Adipocyte (in vitro differentiated cells): ENCODE data around the gene CTDSPL.

Experiments
- DNase-seq: peaks from one replicate; pipeline ENCODE4 v3.0.0-alpha.2; 2015; ENCODE audit warnings: low read depth
- H3K27me3 ChIP-seq: replicated peaks from 2 replicates; pipeline ENCODE4 v1.7.0; 2013; ENCODE audit warnings: mild to moderate bottlenecking, low read length, moderate library complexity; ENCODE audit not compliant: control insufficient read depth, insufficient read depth
- H3K36me3 ChIP-seq: 2 replicates; pipeline ENCODE4 v1.7.0; 2013; ENCODE audit warnings: low read length, mild to moderate bottlenecking, moderate library complexity; ENCODE audit not compliant: control insufficient read depth, insufficient read depth, severe bottlenecking
- H3K4me1 ChIP-seq: 2 replicates; pipeline ENCODE4 v1.7.0; 2013; ENCODE audit warnings: mild to moderate bottlenecking, low read length, moderate library complexity; ENCODE audit not compliant: control insufficient read depth, insufficient read depth
- H3K4me3 ChIP-seq: 2 replicates; pipeline ENCODE4 v1.7.0; 2013; ENCODE audit warnings: mild to moderate bottlenecking, low read length, moderate library complexity
- H3K9ac ChIP-seq: 2 replicates; pipeline ENCODE4 v1.7.0; 2013; ENCODE audit warnings: mild to moderate bottlenecking, low read length, moderate library complexity
- H3K9me3 ChIP-seq: 2 replicates; pipeline ENCODE4 v1.7.0; 2013; ENCODE audit warnings: mild to moderate bottlenecking, low read length, moderate library complexity; ENCODE audit not compliant: control insufficient read depth

CTDSPL gene

DNA sequence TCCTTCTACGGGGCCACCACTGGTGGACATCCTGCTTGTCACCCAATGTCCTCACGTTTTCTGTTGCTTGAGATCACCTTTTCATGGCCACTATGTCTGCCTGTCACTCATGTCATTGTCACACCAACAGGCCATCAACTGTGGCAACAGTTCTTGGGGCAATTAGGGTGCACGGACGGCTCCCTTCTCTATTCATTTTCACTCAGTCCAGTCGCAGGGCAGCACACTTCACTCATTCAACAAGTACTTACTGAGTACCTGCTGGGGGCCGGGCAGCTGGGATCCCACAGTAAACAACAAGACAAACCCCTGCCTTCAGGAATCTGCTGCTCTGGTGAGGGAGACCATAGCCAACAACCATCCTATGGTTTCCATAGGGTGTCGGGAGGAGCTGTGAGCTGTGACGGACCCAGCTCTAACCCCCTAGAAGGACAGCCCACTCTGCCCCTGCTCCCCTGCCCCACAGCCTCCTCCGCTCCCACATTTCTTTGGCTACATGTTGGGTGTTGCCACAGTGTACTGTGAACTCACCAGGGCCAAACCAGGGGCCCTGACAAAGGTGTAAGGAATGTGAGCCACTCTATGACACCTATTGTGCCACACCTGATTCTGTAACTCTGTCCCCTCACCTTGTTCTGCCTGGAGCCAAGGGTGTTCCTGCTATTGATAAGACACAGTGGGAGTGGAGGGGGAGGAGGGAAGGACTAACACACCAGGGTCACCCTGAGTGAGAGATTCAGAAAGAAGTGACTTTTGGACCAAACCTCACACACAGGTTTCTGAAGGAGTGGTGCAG, 130.8 kb downstream of the CTDSPL start:
- peaks cover 9% of the 10 kb centered on the region for H3K4me1 ChIP-seq
- no peaks in the 10 kb centered on the region for H3K27me3 ChIP-seq
- DNase-seq = no peak

DNA sequence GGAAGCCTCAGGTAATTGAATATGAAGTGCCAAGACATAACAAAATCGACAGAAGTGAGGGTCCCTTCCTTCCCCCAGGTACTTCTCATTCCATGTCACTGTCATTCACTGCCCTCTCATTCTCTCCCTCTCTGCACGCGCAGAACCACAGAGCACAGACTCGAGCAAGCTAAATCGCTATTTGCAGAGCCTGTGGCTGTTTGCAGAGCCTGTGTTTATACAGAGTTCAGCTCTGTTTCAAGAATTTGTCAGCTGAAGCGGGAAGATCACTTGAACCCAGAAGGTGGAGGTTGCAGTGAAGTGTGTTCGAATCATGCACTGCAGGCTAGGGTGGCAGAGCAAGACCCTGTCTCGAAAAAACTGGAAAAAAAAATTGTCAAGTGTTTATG, 131.4 kb downstream of the CTDSPL start:
- no peak overlapping the region for H3K9ac ChIP-seq
- no peak for DNase-seq
- H3K36me3 ChIP-seq = no peaks in the 10 kb centered on the region
- H3K27me3 ChIP-seq = no peaks in the 10 kb centered on the region
- H3K9me3 ChIP-seq = no peaks in the 10 kb centered on the region
- no peak overlapping the region for H3K4me3 ChIP-seq
- H3K4me1 ChIP-seq = peaks cover 10% of the 10 kb centered on the region

More for the DNA sequence above, 130.8 kb downstream of the CTDSPL start:
- H3K9me3 ChIP-seq = no peaks in the 10 kb centered on the region
- no peak overlapping the region for H3K4me3 ChIP-seq
- H3K36me3 ChIP-seq = no peaks in the 10 kb centered on the region
- no peak overlapping the region for H3K9ac ChIP-seq

- Histone ChIP-seq H3K4me3 (peak overlapping the region; percentile 82), H3K9me3 (no peaks in the 10 kb centered on the region), H3K9ac (peak overlapping the region; percentile 86), H3K36me3 (no peaks in the 10 kb centered on the region), H3K27me3 (no peaks in the 10 kb centered on the region), H3K4me1 (peaks cover 14% of the 10 kb centered on the region)
- no peak for DNase-seq
These were observed 131.8 kb downstream of the CTDSPL start for GRCh38 chr3:37993460-37993819.

- H3K4me1 ChIP-seq = peaks cover 17% of the 10 kb centered on the region
- H3K4me3 ChIP-seq = peak overlapping the region; percentile 82
- H3K27me3 ChIP-seq = no peaks in the 10 kb centered on the region
- peak; percentile 79 for DNase-seq
- H3K9ac ChIP-seq = peak overlapping the region; percentile 86
- no peaks in the 10 kb centered on the region for H3K36me3 ChIP-seq
- H3K9me3 ChIP-seq = no peaks in the 10 kb centered on the region
These were observed 132.3 kb downstream of the CTDSPL start for GRCh38 chr3:37993820-37994638.

DNA sequence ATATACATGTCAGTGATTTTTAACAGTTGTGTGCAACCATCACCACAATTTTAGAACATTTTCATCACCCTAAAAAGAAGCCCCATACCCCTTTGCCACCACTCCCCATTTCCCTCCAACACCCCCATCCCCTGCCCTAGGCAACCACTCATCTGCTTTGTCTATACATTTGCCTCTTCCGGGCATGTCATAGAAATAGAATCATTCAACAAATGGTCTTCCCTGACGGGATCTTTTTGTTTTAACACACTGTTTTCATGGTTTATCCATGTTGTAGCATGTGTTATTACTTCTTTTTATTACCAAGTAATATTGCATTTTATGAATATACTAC, 132.9 kb downstream of the CTDSPL start:
- H3K4me3 ChIP-seq = peak overlapping the region; percentile 82
- H3K27me3 ChIP-seq = no peaks in the 10 kb centered on the region

DNA sequence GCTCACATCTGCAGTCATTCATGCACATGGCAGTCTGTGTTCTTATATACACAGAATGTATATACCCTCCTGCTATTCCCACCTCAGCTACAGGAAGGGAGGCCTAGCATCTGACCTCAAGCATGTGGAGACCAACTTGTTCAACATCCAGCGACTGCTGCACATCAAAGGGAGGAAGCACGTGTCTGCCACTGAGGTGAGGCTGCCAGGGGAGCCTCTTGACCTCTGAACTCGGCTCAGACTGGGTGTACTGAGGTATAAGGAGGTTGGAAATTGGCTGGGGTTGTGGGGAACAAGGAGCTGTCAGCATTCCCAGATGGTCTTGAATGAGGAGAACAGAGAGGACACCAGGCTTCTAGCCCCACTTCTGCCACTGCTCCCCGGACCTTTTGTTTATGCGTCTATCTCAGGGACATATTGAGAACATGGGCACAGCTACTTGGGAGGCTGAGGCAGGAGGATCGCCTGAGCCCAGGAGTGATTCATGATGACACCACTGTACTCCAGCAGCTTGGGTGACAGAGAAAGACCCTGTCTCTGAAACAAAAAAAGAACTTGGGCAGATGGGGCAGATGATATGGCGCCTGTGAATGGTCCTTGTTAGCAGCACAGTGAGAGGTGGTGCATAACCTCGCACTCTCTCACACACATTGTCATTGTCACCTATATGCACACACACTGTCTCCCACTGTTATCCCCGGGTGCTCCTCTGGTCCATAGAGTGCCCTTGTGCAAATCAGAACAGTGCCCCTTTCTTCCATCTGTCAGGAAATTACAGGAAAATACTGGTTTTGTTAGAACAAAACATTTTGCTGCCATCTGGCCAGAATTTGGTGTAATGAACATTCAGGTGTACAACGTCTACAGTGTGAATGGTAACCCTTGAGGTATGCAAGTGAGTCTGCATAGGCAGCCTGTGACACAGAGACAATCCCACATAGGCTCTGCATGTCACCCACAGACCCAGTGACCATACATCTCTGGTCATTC, 134.3 kb downstream of the CTDSPL start:
- Histone ChIP-seq H3K27me3 (no peaks in the 10 kb centered on the region), H3K4me1 (peaks cover 17% of the 10 kb centered on the region), H3K9ac (no peak overlapping the region), H3K36me3 (no peaks in the 10 kb centered on the region), H3K9me3 (no peaks in the 10 kb centered on the region), H3K4me3 (no peak overlapping the region)
- DNase-seq = no peak

More for the DNA sequence above, 132.9 kb downstream of the CTDSPL start:
- no peak for DNase-seq
- Histone ChIP-seq H3K9me3 (no peaks in the 10 kb centered on the region), H3K9ac (peak overlapping the region; percentile 86), H3K36me3 (no peaks in the 10 kb centered on the region), H3K4me1 (peaks cover 17% of the 10 kb centered on the region)

DNA sequence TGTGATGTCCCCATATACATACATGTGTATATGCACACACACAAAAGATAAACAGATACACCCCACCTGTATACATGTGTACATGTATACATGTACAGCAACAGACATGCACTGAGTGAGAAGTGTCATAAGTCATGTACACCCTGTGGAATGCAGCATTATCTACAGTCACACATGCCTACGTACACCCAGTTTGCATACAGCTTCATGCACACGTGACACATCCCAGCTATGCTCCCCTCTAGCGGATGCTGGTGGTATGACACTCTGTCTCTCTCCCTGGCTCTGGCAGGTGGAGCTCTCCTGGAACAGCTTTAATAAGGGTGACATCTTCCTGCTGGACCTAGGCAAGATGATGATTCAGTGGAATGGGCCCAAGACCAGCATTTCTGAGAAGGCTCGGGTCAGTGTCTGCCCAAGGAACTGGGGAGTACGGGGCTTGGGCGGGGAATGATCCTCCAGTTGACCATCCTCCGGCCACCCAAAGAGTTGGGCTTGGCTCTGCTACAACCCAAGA, 135.2 kb downstream of the CTDSPL start:
- H3K4me1 ChIP-seq = peaks cover 17% of the 10 kb centered on the region
- peak; percentile 83 for DNase-seq
- no peak overlapping the region for H3K4me3 ChIP-seq
- peaks cover 3% of the 10 kb centered on the region for H3K36me3 ChIP-seq
- H3K9ac ChIP-seq = no peak overlapping the region
- H3K9me3 ChIP-seq = no peaks in the 10 kb centered on the region
- H3K27me3 ChIP-seq = no peaks in the 10 kb centered on the region

DNA sequence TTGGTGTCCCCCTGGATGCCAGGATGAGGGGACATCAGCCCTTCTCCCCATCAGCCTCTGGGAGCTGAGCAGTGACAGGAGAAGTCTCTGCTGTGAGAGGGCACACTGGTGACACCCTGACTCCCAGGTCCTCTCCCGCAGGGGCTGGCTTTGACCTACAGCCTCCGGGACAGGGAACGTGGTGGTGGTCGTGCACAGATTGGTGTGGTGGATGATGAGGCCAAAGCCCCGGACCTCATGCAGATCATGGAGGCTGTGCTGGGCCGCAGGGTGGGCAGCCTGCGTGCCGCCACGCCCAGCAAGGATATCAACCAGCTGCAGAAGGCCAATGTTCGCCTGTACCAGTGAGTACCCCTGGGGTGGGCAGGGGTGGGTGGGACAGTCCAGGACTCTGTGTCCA, 135.7 kb downstream of the CTDSPL start:
- Histone ChIP-seq H3K36me3 (peaks cover 3% of the 10 kb centered on the region), H3K4me3 (no peak overlapping the region), H3K9ac (no peak overlapping the region), H3K4me1 (peaks cover 17% of the 10 kb centered on the region), H3K9me3 (no peaks in the 10 kb centered on the region), H3K27me3 (no peaks in the 10 kb centered on the region)
- DNase-seq = no peak

- no peak for DNase-seq
- Histone ChIP-seq H3K36me3 (peaks cover 3% of the 10 kb centered on the region), H3K4me3 (no peak overlapping the region), H3K9ac (peak overlapping the region; percentile 91), H3K27me3 (no peaks in the 10 kb centered on the region), H3K9me3 (no peaks in the 10 kb centered on the region), H3K4me1 (peaks cover 17% of the 10 kb centered on the region)
These were observed 136.2 kb downstream of the CTDSPL start for GRCh38 chr3:37997791-37998370.

DNA sequence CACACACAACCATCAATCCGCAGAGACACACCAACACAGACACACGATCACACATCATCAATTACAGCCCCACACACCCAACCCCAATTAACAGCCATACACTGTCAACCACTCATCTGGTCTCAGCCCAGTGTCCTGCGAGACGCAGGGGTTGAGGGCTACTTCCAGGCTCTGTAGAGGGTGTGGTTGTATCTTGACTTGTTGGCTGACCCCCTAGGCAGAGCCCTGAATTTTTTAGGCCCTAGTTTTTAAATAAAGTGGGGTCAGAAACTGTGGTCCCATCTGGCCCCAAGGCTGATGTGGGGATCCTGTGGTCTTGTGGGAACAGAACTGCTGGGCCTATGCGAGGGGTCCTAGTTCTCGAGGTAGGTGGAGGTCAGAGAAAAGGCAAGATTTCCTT, 138.2 kb downstream of the CTDSPL start:
- H3K4me3 ChIP-seq = no peak overlapping the region
- H3K4me1 ChIP-seq = peaks cover 19% of the 10 kb centered on the region
- H3K9me3 ChIP-seq = no peaks in the 10 kb centered on the region
- peaks cover 3% of the 10 kb centered on the region for H3K36me3 ChIP-seq
- no peak overlapping the region for H3K9ac ChIP-seq
- DNase-seq = no peak
- no peaks in the 10 kb centered on the region for H3K27me3 ChIP-seq
